HG03571 (cell line): ENCODE data around the gene TPRG1.

Experiments used
- ATAC-seq: cut with Tn5 transposase; IDR thresholded peaks from one replicate; pipeline ENCODE4 v1.9.1; 2021; ENCODE audit not compliant: unreplicated experiment

The TPRG1 gene

DNA sequence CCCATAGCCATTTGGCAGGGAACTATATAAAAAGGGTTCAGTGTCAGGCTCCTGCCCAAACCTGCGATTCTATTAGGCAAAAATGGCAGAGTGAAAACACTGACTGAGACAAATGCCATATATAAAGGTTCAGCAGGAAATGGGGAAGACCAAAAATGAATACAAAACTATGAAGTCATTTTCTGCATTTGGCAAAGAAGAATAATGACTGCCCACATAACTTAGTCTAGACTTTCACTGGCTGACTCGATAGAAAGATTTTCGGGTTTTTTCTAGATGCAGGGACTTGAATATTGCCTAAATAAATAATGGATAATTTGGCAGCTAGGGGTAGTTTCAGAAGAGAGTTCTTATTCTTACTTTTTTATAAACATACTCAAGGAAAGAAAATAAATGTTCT, 178.0 kb downstream of the TPRG1 start:
- no peak for ATAC-seq

DNA sequence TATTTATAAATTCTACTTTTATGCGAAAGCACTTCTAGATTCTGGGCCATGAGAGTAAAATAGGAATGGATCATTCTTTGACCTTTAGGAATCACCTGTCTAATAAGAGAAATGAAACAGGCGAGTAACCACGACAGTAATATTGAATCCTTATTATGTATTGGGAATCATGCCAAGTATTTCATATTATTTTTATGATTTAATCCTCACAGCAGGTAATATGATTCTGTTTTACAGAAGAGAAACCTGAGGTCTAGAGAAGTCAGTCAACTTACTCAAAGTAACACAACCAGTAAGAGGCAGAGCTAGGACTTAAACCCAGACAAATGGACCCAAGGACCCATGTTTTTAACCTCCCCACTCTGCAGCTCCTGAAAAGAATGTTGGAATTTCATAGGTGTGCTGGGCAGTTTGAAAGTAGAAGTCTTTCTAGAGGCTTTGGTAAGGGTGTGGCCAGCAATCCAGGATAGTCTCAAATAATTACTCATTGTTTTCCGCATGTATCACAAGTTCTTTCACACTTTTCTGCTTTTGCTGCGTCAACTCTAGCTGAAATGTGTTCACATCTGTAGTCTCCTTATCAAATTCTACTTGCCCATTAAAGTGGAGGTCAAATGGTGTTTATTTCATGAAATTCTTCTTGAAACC, 181.7 kb downstream of the TPRG1 start:
- no peak for ATAC-seq

DNA sequence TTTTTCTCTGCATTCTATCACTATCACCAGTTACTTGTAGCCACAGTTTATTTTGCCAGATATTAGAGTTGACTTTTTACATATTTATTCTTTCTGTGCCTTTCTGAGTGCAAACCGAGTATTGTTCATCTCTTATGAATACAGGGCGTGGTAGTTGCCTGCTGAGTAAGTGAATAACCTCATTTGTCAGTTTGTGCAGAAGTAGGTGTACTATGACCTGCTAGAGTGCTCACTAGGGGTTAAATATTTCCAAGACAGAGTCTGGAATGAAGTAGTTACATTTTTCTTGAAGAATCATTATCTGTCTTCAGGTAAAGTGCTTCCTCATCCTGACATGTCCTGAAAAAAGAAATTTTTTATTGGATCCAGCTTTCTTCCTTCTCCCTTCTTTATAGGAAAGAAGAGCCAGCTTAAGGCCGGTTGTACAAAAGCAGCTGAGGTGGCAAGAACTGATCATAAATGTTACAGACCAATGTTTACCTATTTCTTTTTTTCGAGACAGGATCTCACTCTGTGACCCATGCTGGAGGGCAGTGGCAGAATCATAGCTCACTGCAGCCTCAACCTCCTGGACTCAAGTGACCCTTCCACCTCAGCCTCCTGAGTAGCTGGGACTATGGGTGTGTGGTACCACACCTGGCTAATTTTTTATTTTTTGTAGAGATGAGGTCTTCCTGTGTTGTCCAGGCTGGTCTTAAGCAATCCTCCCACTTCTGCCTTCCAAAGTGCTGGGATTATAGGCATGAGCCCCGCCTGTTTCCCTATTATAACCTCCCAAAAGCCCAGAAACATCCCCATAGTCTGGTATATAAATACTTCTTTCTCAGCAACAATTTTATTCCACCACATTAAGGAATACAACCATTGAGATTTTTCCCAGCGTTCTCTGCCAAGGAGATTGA, 182.5 kb downstream of the TPRG1 start:
- no peak for ATAC-seq

DNA sequence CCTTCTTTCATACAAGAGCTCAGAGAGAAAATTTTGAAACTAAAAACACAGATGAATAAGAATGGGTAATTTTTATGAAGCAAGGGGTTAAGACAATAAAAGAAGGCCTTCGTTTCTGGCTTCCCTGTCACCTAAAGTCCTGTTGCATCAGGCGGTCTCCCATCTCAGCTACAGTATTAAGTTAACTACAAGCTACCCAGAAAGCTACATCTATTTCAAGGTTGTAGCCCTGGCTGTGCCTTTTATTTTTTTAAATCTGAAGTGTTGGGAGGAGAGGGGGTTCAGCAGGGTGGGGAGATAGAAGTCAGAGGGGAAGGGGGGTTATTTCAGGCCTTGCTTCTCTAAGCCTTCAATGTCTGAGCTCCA, 183.3 kb downstream of the TPRG1 start:
- ATAC-seq, result no peak

DNA sequence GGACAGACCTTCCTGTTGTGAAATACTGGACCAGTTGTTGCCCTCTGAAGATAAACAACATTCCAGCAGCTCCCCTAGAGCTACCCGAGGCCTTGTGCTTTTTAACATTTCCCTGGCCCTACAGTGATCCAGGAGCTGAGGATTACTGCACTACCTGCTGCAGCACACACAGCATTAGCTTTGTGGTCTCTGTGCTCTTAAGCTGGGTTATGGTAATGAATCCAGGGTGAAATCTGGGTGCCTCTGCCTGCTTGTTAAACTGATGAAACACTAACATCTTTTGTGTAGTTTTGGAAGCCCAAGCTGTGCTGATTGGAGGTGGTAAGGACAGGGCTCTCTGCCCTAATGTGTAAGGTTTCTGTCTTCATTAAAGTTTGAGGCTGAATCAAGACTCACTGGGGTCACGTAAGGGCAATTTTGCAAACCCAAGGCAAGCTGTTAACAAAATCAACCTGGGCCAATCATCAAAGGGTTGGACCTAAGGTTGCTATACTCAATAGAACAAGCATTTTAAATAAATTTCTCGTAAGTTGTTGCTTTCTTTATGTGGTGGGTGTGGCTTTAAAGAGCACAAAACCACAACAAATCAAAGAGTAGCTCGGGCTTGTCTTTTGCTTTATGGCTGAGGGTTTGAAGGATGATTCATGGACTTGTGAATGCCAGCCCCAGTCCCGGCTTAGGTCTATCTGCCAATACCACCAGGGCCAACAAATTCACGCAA, 183.9 kb downstream of the TPRG1 start:
- ATAC-seq, result no peak

DNA sequence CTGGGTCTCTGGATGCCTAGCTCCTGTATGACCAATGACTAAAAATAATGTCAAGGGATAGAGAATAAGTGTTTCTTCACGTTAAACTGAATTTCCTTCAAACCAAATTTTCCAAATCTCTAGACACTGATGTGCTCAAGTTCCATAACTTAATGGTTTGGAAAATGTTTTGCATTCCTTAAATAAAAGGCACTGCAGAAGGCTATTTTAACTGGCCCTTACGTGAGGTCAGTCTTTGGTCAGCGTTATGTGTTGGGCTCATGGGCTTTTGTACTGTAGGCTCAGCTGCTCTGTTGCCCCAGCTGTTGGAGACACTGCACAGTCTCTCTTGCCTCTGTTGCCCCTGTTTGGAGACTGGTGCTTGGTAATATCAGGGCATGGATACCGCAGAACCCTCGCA, 188.5 kb downstream of the TPRG1 start:
- no peak for ATAC-seq

DNA sequence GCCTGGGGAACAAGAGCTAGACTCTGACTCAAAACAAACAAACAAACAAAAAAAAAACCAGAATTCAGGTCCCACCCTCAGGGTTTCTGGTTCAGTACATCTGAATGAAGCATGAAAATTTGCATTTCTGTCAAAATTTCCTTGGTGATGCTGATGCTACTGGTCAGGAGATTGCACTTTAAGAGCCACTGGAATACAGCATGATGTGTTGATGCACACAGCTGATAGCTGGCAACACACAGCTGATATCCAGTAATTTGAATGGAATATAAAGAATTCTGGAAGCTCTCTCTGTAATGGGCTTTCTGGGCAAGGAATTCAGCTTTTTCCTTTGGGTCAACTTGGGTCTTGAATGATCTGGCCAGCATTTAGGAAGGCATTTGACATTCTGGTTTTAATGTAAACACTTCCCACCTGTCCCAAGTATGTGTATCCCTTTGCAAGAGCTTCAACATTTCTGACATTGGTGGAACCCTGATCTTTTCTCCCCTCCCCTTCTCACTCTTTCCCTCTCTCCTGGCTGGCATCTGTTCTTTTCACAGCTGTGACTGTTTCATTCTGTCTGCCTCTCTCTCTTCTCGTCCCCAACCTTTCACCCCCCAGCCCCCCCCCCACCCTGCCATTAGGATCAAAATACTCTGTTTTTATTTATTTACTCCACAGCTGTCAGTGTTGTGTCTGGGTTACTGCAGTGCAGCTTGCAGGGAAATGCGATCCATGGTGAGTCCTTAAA, 189.5 kb downstream of the TPRG1 start:
- ATAC-seq, result no peak

DNA sequence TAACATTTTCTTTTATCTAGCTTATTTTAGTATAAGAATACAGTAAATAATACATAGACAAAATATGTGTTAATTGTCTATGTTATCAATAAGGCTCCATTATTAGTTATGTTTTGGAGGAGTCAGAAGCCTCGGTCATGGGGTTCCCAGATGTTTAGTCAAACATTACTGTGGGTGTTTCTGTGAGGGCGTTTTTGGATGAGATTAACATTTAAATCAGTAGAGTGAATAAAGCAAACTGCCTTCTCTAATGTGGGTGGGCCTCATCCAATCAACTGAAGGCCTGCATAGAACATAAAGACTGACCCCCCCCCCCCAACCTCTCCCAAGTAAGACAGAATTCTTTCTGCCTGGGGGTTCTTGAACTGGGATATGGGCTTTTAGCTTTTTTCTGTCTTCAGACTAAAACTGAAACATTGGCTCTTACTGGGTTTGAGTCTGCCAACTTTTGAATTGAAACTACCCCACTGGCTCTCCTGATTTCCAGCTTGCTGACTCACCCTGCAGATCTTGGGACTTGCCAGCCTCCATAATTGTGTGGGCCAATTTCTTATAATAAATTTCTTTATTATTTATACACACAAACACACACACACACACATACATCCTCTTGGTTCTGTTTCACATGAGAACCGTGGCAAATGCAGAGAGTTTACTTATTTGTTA, 192.0 kb downstream of the TPRG1 start:
- ATAC-seq, result no peak

DNA sequence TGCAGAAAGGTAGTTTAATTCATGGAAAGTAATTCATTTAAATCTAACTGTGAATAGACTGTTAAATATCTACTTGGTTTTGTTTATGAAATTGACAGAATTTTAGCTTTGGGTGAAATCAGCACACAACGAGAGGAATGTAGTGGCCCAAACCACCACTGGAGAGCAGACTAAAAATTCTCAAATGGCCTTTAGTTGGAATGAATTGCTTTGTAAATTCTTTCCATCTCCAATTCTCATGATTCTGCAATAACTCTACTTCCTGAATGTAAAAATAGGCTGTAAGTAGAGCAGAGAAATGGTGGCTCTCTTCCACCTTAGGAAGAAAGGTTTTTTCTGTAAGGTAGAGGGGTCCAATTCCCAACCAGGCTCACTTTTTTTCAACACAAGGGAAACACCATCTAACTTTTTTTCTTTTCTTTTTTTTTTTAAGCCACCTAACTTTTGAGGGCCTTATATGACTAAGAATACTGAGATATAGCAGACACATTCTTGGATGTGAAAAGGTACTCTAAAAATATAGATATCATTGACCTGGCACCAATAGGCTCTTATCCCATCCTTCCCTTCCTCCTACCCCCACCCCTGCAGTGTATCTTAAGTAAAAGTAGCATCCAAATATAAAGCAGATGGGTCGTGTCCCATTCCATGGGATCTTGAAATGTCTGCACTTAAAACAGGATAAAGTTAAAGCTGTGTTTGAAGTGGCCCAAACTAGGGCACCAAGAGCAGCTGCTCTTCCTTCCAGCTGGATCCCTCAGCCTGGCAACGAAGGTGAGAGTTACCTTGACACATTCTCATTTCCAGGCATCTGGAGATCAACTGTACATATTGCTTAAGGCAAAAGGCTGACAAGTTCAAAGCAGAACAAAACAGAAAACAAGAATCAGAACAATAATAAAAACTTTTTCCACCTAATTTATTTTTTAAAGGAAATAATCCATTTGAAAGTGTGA, 194.1 kb downstream of the TPRG1 start:
- no peak for ATAC-seq

DNA sequence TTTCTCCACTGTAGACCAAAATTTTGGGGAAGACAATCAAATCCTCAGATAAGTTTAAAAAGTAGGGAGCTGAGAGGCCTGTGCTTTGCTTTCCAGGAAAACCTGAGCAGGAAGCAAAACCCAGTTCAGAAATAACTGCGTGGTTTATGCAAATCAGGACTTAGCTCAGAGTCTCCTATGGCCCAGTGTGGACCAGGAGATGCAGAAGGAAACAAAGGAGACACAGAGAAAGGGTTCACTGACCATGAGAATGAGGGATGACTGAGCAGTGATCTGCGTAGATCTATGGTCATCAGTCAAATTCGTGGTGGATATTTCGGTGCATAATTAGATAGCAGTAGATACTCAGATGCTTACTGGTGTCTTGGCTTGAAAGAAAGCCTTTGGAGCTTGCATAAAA, 196.6 kb downstream of the TPRG1 start:
- no peak for ATAC-seq

DNA sequence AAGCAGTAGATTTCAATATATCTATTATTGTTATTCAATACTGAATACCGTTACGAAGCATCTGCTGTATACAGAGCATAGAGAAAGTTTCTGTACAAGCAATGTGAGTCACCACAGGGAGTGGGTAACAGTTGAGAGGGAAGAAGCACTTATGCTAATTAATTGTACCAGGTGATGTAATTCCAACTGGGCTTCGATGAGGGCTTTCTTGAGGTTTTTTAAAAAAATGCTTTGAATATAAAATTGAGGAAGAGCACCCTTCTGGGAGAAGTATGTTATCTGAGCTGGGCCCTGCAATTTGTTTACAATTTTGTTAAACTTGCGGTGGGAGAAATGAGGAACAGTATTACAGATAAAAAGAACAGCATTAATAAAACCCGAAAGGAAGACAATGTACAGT, 197.9 kb downstream of the TPRG1 start:
- no peak for ATAC-seq

DNA sequence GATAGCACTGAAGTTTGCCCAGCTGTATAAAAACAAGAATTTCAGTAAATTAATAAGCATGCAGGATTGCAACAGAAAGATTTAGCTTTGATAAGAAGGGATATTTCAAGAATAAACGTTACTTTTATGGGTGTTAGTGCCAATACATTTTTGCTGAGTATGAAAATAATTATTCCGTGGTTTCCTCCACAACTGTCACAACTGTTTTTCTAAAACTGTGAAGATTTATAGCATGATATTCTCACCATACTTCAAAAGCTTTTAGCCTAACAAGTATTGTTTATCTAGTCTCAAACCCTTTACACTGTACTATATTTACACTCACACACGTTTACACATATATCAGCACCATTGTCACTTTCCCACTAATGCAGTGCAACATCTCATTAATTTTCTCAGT, 200.5 kb downstream of the TPRG1 start:
- ATAC-seq, result no peak
